Progenitor cell of endocrine pancreas (in vitro differentiated cells): ENCODE measurements around the gene ZIC4. TPM values are rescaled to one million over a fixed set of nuclear protein-coding genes. Genes with fewer than 3 reads are reported as not detected.

Experiments used
- DNase-seq: peaks from one replicate; pipeline ENCODE4 v3.0.0; 2021; ENCODE audit warnings: low spot score; ENCODE audit not compliant: unreplicated experiment
- H3K27ac Mint-ChIP-seq: 2 replicates; pipeline ENCODE4 v1.8.0; 2021; ENCODE audit warnings: mild to moderate bottlenecking, moderate library complexity, mixed read lengths
- H3K27me3 Mint-ChIP-seq: 2 replicates; pipeline ENCODE4 v1.8.0; 2021; ENCODE audit warnings: mixed read lengths
- H3K36me3 Mint-ChIP-seq: 2 replicates; pipeline ENCODE4 v1.8.0; 2022; ENCODE audit warnings: mixed read lengths; ENCODE audit not compliant: insufficient read depth
- H3K4me1 Mint-ChIP-seq: 2 replicates; pipeline ENCODE4 v1.8.0; 2021; ENCODE audit warnings: low read depth, mixed read lengths
- H3K4me3 Mint-ChIP-seq: 2 replicates; pipeline ENCODE4 v1.8.0; 2021; ENCODE audit warnings: low read depth, mild to moderate bottlenecking, moderate library complexity, mixed read lengths
- H3K9me3 Mint-ChIP-seq: 2 replicates; pipeline ENCODE4 v1.8.0; 2021; ENCODE audit warnings: low read depth, mixed read lengths
- total RNA-seq: library from RNA; stranded (reverse); gene quantifications from 2 replicates; pipeline ENCODE4 v1.2.1, GENCODE V29; 2021
- TF ChIP-seq, protein P1 (sequence below): fragments of 200-600 bp; sonication (generic); IDR thresholded peaks from one replicate; pipeline ENCODE4 v1.5.0; 2021; ENCODE audit warnings: antibody characterized with exemption, mild to moderate bottlenecking; ENCODE audit not compliant: unreplicated experiment

Gene ZIC4
- total RNA-seq, 1 donor from 2014 or later, result not detected

- H3K27me3 Mint-ChIP-seq, result peaks cover 96% of the 10 kb centered on the region
- no peak for DNase-seq
- no peaks in the 10 kb centered on the region for H3K9me3 Mint-ChIP-seq
- H3K36me3 Mint-ChIP-seq, result no peaks in the 10 kb centered on the region
- H3K27ac Mint-ChIP-seq, result no peak overlapping the region
- peaks cover 5% of the 10 kb centered on the region for H3K4me1 Mint-ChIP-seq
- peak overlapping the region; percentile 51 for H3K4me3 Mint-ChIP-seq
- TF ChIP-seq, protein P1, sequence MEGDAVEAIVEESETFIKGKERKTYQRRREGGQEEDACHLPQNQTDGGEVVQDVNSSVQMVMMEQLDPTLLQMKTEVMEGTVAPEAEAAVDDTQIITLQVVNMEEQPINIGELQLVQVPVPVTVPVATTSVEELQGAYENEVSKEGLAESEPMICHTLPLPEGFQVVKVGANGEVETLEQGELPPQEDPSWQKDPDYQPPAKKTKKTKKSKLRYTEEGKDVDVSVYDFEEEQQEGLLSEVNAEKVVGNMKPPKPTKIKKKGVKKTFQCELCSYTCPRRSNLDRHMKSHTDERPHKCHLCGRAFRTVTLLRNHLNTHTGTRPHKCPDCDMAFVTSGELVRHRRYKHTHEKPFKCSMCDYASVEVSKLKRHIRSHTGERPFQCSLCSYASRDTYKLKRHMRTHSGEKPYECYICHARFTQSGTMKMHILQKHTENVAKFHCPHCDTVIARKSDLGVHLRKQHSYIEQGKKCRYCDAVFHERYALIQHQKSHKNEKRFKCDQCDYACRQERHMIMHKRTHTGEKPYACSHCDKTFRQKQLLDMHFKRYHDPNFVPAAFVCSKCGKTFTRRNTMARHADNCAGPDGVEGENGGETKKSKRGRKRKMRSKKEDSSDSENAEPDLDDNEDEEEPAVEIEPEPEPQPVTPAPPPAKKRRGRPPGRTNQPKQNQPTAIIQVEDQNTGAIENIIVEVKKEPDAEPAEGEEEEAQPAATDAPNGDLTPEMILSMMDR, result peak; percentile 37
These were observed 14.3 kb downstream of the ZIC4 start for GRCh38 chr3:147391781-147392624.

GRCh38 chr3:147390589-147391569 is 15.5 kb downstream of the ZIC4 start:
- TF ChIP-seq, protein P1, result no peak
- Mint-ChIP-seq H3K27ac (no peak overlapping the region), H3K36me3 (no peaks in the 10 kb centered on the region), H3K4me3 (no peak overlapping the region), H3K4me1 (peaks cover 5% of the 10 kb centered on the region), H3K27me3 (peaks cover 98% of the 10 kb centered on the region), H3K9me3 (no peaks in the 10 kb centered on the region)
- DNase-seq, result no peak

GRCh38 chr3:147389717-147390116 is 16.6 kb downstream of the ZIC4 start:
- no peak overlapping the region for H3K27ac Mint-ChIP-seq
- H3K4me3 Mint-ChIP-seq, result no peak overlapping the region
- H3K27me3 Mint-ChIP-seq, result peaks cover 98% of the 10 kb centered on the region
- no peaks in the 10 kb centered on the region for H3K9me3 Mint-ChIP-seq
- H3K4me1 Mint-ChIP-seq, result peaks cover 5% of the 10 kb centered on the region
- no peak for DNase-seq
- TF ChIP-seq, protein P1, result no peak
- no peaks in the 10 kb centered on the region for H3K36me3 Mint-ChIP-seq

GRCh38 chr3:147388700-147389580 is 17.4 kb downstream of the ZIC4 start:
- Mint-ChIP-seq H3K36me3 (no peaks in the 10 kb centered on the region), H3K4me1 (peaks cover 4% of the 10 kb centered on the region), H3K4me3 (no peak overlapping the region), H3K27me3 (peaks cover 98% of the 10 kb centered on the region), H3K27ac (no peak overlapping the region), H3K9me3 (no peaks in the 10 kb centered on the region)
- TF ChIP-seq, protein P1, result no peak
- no peak for DNase-seq
